ENCODE data around the gene SUCLG2.

Gene SUCLG2

GRCh38 chr3:67654099-67654843 is at the start of gene SUCLG2:
SUCLG2 (minus strand) TSS chr3:67654612; CDS start chr3:67654586, 26 bp downstream.
- peak; percentile 69 for DNase-seq (ENCODE audit: low read depth, low spot score)

GRCh38 chr3:67700596-67700995 is 46.2 kb upstream of the SUCLG2 start:
- DNase-seq (ENCODE audit: low read depth, low spot score), result no peak

GRCh38 chr3:67699882-67700281 is 45.5 kb upstream of the SUCLG2 start:
- DNase-seq (ENCODE audit: low read depth, low spot score), result no peak

GRCh38 chr3:67692621-67693020 is 38.2 kb upstream of the SUCLG2 start:
- no peak for DNase-seq (ENCODE audit: low read depth, low spot score)

- no peak for DNase-seq (ENCODE audit: low read depth, low spot score)
Observed at GRCh38 chr3:67691926-67692325, 37.5 kb upstream of the SUCLG2 start.

- no peak for DNase-seq (ENCODE audit: low read depth, low spot score)
Observed at GRCh38 chr3:67691207-67691606, 36.8 kb upstream of the SUCLG2 start.

- DNase-seq (ENCODE audit: low read depth, low spot score), result no peak
Observed at GRCh38 chr3:67689806-67690205, 35.4 kb upstream of the SUCLG2 start.

- DNase-seq (ENCODE audit: low read depth, low spot score), result no peak
Observed at GRCh38 chr3:67688231-67688630, 33.8 kb upstream of the SUCLG2 start.

- DNase-seq (ENCODE audit: low read depth, low spot score), result no peak
Observed at GRCh38 chr3:67686069-67686468, 31.7 kb upstream of the SUCLG2 start.

- DNase-seq (ENCODE audit: low read depth, low spot score), result no peak
Observed at GRCh38 chr3:67685499-67685898, 31.1 kb upstream of the SUCLG2 start.

- DNase-seq (ENCODE audit: low read depth, low spot score), result no peak
Observed at GRCh38 chr3:67684211-67684610, 29.8 kb upstream of the SUCLG2 start.

GRCh38 chr3:67683522-67683921 is 29.1 kb upstream of the SUCLG2 start:
- DNase-seq (ENCODE audit: low read depth, low spot score), result no peak

- DNase-seq (ENCODE audit: low read depth, low spot score), result no peak
Observed at GRCh38 chr3:67678665-67679064, 24.3 kb upstream of the SUCLG2 start.

- DNase-seq (ENCODE audit: low read depth, low spot score), result no peak
Observed at GRCh38 chr3:67674055-67674454, 19.6 kb upstream of the SUCLG2 start.

- no peak for DNase-seq (ENCODE audit: low read depth, low spot score)
Observed at GRCh38 chr3:67662733-67663132, 8.3 kb upstream of the SUCLG2 start.

GRCh38 chr3:67661089-67661488 is 6.7 kb upstream of the SUCLG2 start:
- DNase-seq (ENCODE audit: low read depth, low spot score), result no peak

- DNase-seq (ENCODE audit: low read depth, low spot score), result no peak
Observed at GRCh38 chr3:67657192-67657591, 2.8 kb upstream of the SUCLG2 start.

- DNase-seq (ENCODE audit: low read depth, low spot score), result no peak
Observed at GRCh38 chr3:67656614-67657013, 2.2 kb upstream of the SUCLG2 start.

GRCh38 chr3:67655364-67656121 is 1.1 kb upstream of the SUCLG2 start:
- no peak for DNase-seq (ENCODE audit: low read depth, low spot score)

GRCh38 chr3:67654844-67655177 is 399 bp upstream of the SUCLG2 start:
- DNase-seq (ENCODE audit: low read depth, low spot score), result no peak

- no peak for DNase-seq (ENCODE audit: low read depth, low spot score)
Observed at GRCh38 chr3:67653425-67654098, 850 bp downstream of the SUCLG2 start.

- DNase-seq (ENCODE audit: low read depth, low spot score), result no peak
Observed at GRCh38 chr3:67650084-67650483, 4.3 kb downstream of the SUCLG2 start.

GRCh38 chr3:67649681-67650080 is 4.7 kb downstream of the SUCLG2 start:
- no peak for DNase-seq (ENCODE audit: low read depth, low spot score)

Measured in smooth muscle cell of the brain vasculature (primary cell).